DMS 273 treated with DMSO at 0.1 percent for 48 hours (cell line): ENCODE measurements around the gene KIT.

Experiments used
- DNase-seq: peaks from one replicate; lab custom pipeline; 2025; lab: John Stamatoyannopoulos, UW

The KIT gene

DNA sequence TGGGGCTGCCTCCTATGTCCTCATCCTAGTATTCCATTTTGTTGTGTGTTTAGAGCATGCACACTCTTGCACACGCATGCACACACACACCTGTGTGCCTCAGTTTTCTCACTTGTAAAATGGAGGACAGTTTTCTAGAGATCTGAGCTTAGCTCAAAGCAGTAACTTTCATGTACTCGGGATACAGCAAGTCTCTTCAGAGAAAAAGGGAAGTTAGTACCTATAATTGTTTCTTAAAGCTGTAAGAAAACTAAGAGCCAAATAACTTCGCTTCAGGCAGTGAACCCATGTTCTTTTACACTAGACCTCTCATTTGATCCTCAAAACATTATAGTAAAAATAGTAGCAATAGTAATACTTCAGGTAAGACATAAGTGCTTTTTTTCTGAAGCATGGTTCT lies 49.6 kb downstream of the KIT start:
- DNase-seq = no peak

DNA sequence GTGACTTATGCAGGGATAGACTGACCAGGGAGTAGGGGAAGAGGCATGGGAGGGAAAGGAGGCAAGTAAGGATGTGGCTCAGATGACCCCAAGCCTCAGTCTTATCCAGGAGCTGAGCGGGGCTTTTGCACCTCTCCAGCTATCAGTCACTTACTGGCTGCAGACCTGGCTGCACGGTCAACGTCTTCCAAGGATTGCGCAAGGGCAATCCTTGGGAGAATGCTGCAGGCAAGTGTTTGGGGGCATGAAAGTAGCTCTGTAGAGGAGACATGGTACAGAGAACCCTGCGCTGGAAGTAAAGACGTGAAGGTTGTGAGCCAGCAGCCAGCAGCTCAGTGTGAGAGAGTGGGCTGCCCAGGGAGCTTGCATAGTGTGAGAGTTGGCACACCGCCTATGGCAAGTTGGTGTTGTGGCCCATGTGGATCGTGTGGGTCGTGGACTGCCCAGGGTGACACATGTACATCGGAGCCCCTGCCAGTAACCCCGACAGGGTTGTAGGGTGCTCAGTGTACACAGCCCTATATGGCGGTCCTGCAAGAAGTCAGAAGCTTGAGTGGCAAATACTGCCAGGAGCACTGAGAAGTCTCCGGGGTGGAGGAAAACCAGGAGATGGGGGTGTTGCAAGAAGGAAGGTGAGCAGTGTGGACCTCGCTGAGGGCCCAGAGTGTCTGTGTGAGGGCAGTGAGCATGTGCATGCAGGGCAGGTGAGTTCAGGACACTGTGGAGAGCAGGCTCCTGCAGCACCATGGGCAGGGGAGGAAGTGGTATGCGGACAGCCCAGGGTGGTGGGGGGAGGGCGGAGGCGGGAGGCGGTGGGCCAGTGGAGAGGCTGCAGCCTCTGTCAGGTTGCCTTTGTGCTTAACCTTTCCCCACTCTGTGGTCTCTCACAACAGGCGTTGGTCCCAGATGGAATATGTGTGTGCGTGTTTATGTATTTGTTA lies 50.9 kb downstream of the KIT start:
- no peak for DNase-seq

DNA sequence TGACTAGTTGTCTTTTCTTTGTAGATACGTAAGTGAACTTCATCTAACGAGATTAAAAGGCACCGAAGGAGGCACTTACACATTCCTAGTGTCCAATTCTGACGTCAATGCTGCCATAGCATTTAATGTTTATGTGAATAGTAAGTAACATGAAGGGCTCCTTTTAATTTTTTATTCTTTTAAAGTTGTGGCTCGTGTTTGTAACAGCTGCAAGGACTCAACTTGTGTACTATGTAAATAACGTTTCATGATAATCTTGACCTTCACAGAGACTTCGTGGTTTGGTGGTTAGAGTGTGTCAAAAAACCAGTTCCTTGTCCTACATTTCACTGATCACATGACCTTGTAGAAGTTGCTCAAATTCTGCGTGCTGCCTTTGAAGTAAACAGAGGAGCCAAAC lies 51.6 kb downstream of the KIT start:
- DNase-seq = no peak

DNA sequence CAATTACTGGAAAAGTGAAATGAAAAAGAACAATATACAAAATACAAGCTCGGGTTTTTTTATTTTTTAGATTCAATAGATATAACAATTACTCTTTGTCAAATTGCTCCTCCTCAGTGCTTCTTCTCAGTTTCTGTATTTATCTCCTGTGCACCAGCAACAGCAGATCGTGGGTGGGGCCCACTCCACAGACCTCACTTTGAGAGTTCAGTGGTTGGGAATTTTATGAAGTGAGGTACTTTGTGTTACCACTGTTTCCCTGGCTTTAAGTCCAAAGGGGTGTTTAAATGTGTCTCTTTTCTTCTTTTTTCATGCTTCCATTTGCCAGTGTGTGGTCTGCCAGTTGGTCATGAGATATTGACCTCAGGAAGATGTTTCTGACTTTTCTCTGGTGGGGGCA lies 54.4 kb downstream of the KIT start:
- no peak for DNase-seq

DNA sequence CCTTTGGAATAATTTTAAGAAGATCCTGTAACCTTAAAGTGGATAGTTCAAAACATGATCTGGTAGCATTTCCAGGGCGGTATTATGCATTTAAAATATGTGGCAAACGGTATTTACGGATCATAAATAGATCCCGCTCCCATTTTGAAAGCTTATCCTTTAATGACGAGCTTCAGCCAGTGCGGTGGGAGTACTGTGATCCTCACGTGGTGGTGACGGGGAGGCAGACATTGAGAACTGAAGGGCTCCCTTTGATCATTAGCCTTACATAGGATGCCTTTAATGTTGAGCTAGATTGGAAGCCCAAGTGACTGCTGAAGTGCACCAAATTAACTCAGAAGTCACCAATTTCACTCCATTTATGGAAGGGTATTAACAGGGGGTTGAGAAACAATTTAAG lies 56.9 kb downstream of the KIT start:
- no peak for DNase-seq

DNA sequence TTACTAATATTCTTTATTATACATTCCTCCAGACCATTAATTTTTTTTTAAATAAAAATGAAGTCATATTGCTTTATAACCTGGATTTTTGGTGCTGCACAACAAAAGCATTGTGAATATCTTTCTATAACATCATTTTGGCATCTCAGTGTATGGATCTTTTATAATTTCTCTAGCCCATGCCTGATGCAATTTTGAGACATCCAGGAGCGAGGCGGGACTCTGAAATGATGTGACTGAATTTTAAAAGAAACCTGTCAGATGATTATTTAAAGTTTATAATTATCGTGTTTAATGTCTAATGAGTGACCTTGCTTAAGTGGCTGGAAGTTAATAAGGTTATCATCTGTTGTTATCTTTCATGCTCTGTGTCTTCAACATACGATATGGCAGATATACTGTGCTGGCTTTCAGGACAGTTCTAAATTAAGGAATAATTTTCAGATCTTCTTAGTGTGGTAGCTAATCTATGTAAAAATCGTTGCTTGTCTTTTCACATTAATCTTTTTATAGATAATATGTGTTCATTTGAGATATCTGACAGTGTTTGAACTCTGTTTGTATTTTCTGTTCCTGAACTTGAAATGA lies 58.8 kb downstream of the KIT start:
- no peak for DNase-seq

DNA sequence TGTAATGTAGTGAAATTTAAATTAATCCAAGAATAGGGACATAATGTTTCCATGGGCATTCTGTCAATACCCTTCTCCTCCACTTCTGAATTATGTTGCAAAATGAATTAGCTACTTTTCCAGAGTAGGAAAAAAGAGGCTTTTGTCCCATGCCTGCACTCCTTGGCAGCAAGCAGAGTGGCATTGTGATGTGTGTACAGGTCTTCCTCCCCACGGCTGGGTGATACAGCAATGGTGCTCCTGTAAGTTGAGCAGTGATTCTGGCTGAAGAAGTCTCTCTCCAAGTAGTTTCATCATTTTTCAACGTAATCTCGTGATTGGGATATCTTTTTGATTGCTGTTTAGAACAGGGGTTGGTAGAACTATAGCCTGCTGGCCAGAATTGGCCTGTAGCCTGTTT lies 59.9 kb downstream of the KIT start:
- DNase-seq = no peak

DNA sequence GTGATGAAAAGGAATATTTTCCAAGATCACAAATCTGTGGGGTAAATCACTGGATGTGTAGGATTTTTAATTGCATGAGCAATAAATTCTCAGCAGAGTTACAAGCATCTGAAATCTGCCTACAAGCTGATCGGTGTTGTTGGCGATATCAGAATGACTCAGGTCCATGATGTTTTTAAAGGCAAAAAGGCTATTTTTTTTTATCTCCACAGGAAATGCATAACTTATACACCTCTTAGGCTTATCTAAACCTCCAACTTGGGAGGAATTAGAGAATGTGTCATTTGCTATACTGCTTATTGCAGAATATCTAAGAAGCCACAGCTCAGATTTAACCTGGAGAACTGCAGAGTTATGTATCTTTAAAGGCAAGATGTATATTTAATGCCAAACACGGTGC lies 61.6 kb downstream of the KIT start:
- no peak for DNase-seq

DNA sequence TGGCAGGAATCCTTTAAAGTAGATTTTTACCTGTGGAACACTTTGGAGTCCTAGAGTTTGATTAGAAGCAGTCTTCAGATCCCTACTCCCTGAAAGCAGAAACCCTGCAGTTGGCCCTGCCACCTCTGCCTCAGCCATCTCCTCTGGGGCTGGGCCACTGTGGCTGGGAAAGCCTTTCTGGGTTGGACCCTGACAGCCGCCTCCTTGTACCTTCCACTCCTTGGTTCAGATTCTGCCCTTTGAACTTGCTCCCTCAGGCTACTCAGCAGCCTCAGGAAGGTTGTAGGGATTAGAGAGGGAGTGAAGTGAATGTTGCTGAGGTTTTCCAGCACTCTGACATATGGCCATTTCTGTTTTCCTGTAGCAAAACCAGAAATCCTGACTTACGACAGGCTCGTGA lies 65.5 kb downstream of the KIT start:
- no peak for DNase-seq

DNA sequence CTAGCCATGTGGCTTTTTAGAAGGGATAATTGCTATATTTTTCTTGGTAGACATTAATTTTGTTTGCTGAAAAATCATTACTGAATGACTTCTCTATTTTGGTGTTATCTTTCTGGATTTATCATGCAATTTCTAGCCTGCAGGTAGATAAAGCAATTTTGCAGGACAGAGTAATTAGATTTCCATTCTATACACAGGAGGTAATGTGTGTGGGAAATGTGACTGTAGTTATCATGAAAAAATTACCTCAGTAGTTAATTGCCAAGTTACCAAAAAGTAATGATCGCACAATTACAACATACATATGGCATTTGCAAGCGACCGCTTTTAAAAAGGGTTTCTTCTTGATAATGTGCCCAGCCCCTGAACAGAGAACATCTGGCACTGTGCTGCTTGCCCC lies 66.1 kb downstream of the KIT start:
- DNase-seq = peak; percentile 5

DNA sequence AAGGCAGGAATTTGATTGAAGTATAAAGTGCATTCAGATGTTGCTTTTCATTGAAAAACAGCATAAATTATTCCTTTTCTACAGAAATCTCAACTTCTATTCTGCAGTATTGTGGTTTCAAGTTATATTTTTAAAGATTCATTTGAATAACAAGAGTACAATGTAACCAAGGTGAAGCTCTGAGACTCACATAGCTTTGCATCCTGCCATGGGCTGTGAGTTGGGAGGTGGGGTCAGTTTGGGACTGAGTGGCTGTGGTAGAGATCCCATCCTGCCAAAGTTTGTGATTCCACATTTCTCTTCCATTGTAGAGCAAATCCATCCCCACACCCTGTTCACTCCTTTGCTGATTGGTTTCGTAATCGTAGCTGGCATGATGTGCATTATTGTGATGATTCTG lies 69.2 kb downstream of the KIT start:
- DNase-seq = no peak

DNA sequence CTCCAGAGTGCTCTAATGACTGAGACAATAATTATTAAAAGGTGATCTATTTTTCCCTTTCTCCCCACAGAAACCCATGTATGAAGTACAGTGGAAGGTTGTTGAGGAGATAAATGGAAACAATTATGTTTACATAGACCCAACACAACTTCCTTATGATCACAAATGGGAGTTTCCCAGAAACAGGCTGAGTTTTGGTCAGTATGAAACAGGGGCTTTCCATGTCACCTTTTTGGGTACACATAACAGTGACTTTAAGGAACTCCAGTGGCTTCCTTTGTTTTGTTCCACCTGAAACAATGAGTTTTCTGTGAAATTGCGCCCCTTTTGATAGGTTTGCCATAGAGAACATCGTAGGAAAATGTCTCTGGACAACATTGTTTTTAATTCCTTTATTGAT lies 69.6 kb downstream of the KIT start:
- no peak for DNase-seq

DNA sequence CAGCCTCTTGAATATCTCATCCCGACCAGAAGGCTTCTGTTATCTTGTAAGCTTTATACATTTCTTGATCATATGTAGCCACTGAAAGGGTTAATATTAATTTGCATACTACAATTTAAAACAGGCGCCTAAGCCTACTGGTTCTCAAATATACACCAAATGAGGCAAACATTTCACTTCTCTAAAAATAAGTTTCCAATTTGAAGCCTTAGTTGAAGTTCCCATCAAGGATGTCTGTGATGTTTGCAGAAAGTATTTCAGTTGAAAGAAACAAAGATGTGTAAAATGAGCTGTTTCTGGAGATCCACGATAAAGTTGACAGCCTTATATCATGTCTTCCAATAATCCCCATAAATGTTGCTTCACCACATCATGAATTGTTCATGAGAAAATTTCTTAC lies 70.6 kb downstream of the KIT start:
- DNase-seq = no peak

DNA sequence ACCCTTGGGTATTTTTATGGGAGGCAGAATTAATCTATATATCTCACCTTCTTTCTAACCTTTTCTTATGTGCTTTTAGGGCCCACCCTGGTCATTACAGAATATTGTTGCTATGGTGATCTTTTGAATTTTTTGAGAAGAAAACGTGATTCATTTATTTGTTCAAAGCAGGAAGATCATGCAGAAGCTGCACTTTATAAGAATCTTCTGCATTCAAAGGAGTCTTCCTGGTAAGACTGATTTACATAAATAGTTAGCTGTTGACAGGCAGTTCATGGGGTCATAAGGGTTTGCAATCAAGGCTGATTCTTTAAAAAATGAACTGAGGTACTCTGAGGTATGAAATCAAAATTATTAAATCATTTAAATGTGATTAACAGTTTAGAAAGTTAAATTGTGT lies 71.5 kb downstream of the KIT start:
- no peak for DNase-seq

DNA sequence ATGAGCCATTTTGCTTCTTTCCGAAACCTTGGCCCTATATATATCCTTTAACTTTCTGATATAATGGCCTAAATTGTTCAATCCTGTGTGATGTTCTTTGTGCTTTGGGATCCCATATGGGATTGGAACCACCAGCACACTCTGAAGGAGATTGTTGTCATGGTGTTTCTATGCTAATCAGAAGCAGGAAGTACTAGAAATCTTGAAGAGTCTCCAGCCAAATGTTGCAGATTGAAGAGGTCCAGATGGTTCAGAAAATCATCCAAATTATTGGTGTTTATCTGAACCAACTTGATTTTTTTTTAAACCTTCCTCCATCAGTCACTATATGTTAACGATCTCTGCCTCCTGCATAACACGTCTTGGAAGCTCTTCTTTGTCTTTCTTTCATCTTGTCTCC lies 72.8 kb downstream of the KIT start:
- DNase-seq = no peak

DNA sequence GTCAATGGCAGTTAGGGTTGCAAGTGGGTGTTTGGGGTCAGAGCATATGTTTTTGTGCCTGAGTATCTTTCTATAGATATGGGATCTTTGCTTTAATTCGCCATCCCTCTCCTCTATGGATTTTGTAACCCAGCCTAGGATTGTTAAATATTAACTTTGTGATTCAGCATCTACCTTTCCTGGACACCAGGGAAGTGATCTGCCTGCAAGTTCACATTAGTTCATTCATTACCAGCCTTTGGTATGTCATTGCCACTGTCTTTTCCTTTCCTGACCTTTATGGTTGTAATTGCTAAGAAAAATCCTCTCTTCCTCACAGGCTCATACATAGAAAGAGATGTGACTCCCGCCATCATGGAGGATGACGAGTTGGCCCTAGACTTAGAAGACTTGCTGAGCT lies 73.8 kb downstream of the KIT start:
- no peak for DNase-seq

DNA sequence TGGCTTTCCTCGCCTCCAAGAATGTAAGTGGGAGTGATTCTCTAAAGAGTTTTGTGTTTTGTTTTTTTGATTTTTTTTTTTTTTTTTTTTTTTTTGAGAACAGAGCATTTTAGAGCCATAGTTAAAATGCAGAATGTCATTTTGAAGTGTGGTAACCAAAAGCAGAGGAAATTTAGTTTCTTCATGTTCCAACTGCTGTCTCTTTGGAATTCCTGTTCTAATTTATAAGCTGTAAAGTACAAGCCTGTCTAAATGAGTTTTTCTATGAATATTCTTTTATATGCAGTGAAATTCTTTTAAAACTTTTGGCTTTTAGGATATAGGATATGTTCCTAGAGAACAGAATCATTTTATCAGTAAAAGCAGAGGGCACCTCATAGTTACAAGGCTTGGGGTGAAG lies 74.2 kb downstream of the KIT start:
- DNase-seq = no peak

DNA sequence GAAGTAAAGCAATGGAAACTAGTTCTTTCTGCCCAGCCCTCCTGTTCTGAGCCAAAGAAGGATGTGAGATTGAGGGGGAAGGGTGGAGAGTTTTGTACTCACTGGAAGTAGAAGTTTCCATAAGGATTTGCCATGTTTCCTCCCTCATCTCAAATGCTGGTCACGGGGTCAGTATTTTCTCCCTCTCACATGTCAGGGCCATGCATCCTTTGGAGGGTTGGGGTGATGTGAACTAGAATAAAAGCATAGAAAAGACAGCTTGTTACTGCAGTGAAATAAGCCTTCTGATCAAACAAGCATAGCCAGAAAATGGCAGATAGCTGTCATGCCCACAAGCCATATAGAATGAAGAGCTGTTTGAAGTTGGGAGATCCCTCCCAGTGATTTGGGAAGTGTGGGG lies 79.7 kb downstream of the KIT start:
- no peak for DNase-seq

DNA sequence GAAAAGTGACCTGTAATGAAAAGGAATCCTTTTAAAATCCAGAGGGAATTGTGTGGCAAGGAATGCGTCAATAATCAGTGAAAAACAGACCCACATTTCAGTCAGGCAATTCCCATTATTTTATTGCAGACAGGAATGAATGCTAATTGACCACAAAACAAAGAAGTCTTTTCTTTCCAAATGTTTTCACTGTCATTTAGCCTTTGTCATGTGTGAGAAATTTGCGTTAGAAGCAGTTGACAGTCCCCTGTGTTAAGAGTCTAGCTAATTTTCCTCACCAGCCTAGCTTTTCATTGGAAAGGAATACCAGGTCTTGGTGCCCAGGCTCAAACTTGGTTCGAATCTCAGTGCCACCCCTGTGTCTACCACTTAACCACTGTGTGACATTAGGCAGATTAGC lies 83.4 kb downstream of the KIT start:
- DNase-seq = no peak

DNA sequence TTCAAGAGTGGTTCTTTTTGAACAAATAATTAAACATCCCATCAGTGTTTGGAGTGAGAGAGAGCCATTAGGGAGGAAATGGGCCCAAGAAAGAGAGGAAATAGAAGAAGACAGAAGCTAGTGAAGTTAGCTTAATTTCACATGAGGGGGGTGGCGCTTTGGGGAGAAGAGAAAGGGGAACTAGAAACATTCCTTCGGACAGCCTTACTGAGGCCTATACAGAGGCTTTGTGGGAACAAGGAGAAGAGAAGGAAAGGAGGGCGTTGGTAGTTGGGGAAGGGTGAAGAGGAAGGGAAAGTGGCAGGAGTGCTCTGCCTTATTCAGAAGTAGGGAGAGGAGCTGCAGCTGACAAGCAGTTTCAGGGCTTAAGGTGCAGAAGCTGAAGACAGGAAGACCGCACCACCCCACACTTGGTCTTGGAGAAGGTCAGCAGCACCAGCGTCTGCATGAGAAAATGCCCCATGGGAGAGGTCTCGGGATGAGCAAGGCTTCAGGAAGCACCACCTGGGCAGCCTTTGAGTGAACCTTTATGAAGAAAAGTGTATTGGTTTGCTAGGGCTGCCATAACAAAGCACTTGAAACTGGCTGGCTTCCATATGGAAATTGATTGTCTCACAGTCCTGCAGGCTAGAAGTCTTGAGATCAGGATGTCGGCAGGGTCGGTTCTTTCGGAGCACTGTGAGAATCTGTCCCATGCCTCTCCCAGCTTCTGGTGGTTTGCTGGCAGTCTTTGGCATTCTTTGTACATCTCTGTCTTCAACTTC lies 85.1 kb downstream of the KIT start:
- DNase-seq = no peak

DNA sequence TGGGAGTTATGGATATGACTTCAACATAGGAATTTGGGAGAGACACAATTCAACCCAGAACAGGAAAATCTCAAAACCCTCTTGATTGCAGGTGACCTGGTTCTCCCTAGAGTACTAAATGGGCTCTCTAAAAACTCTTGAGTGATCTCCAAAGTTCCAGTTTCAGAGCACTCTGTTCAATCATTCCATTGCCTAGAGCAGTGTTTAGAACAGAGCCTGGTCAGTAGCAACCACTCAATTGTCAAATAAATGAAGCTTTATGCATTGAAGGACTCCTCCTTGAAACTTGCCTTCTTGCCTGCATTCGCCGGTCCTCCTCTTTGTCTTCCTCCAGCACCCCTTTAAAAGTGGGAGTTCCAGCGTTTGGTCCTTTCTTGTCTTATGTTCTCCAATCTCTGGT lies 85.8 kb downstream of the KIT start:
- DNase-seq = no peak

DNA sequence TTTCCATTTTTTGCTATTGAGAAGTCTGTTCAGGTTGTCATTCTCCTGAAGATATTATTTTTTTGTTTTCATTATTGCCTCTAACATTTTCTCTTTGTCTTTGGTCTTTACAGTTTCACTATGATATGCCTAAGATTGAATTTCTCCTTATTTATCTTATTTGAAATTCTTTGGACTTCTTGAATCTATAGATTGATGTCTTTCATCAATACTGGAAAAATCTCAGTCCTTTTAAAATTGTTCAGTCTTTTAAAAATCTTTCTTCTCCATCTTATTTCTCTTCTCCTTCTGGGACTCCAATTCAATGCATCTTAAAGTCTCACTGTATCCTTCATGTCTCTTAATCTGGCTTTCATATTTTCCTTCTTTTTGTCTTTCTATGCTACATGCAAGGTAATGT lies 86.7 kb downstream of the KIT start:
- no peak for DNase-seq
